Measurements from ENCODE around the gene PDE6C. TPM values are rescaled to one million over a fixed set of nuclear protein-coding genes. Genes with fewer than 3 reads are reported as not detected.

Gene PDE6C
- total and polyA plus RNA-seq, 2 of the 4 experiments (the other 2 are of a cell fraction): not detected

- CTCF ChIA-PET: interaction anchor here (1.5 kb wide), 1 partner anchor 9 kb away, joined by 3 read pairs; no protein-coding TSS in a partner anchor
- Histone ChIP-seq H2AK5ac (ENCODE audit: low read depth, low read length) (no peak overlapping the region), H3K9ac (ENCODE audit: low read depth, low read length) (no peak overlapping the region), H3K14ac (replicated peaks; ENCODE audit: low read depth, low read length) (no peak overlapping the region), H3K4me3 (ENCODE audit: insufficient read depth, low read depth, low read length) (no peak overlapping the region), H2AFZ (replicated peaks; ENCODE audit: low read length, poor library complexity) (no peak overlapping the region), H3K9me3 (ENCODE audit: control insufficient read depth, insufficient read depth, low read length) (no peaks in the 10 kb centered on the region), H2AK9ac (replicated peaks; ENCODE audit: low read depth, low read length, poor library complexity) (no peak overlapping the region), H3K9me1 (ENCODE audit: insufficient read depth, low read length) (no peaks in the 10 kb centered on the region), H3K23ac (ENCODE audit: low read depth, low read length) (no peak overlapping the region), H2BK15ac (ENCODE audit: low read depth, low read length) (no peak overlapping the region), H4K20me1 (ENCODE audit: insufficient read depth, low read length) (no peaks in the 10 kb centered on the region), H3K4me1 (ENCODE audit: control insufficient read depth, insufficient read depth, low read length) (no peaks in the 10 kb centered on the region), H3K27me3 (ENCODE audit: control insufficient read depth, insufficient read depth, low read length) (no peaks in the 10 kb centered on the region), H3K4me2 (ENCODE audit: low read depth, low read length) (no peak overlapping the region), H4K5ac (ENCODE audit: low read depth, low read length) (no peak overlapping the region), H3K56ac (ENCODE audit: extremely low read depth, insufficient read depth, low read length) (no peak overlapping the region), H3K36me3 (ENCODE audit: control insufficient read depth, insufficient read depth, low read length) (peaks cover 14% of the 10 kb centered on the region), H3K4ac (ENCODE audit: low read depth, low read length) (no peak overlapping the region), H2BK20ac (ENCODE audit: low read depth, low read length) (no peak overlapping the region), H4K91ac (ENCODE audit: insufficient read depth, low read depth, low read length) (no peak overlapping the region), H2BK120ac (ENCODE audit: low read depth, low read length) (no peak overlapping the region), H3K27ac (ENCODE audit: insufficient read depth, low read length) (no peak overlapping the region), H3K79me1 (ENCODE audit: low read depth in 1 of 2, low read length in 2 of 2) (no peaks in the 10 kb centered on the region), H4K8ac (ENCODE audit: low read depth in 2 of 2, low read length in 2 of 2) (no peak overlapping the region), H3K18ac (ENCODE audit: low read depth, low read length) (no peak overlapping the region), H2BK5ac (ENCODE audit: low read depth, low read length, poor library complexity, severe bottlenecking) (no peak overlapping the region)
- ATAC-seq (ENCODE audit: low read depth): no peak
- TF ChIP-seq MAFK (IDR thresholded peaks at IDR 0.05; ENCODE audit: low read depth, low read length): no peak
- TF ChIP-seq MAZ (IDR thresholded peaks at IDR 0.05; ENCODE audit: borderline replicate concordance, low read depth, low read length): no peak
- TF ChIP-seq USF2 (IDR thresholded peaks at IDR 0.05; ENCODE audit: low read depth, low read length): no peak
- no peak for TF ChIP-seq CEBPB (IDR thresholded peaks at IDR 0.05; ENCODE audit: low read depth, low read length)
- TF ChIP-seq SMC3 (IDR thresholded peaks at IDR 0.05; ENCODE audit: low read depth, low read length): no peak
- no peak for TF ChIP-seq CHD1 (IDR thresholded peaks at IDR 0.05; ENCODE audit: low read depth, low read length)
- no peak for TF ChIP-seq BHLHE40 (IDR thresholded peaks at IDR 0.05; ENCODE audit: low read depth, low read length)
- POLR2A ChIA-PET (ENCODE audit: unreplicated experiment): no interaction called here
- dilution Hi-C loops (cut with HindIII; ENCODE audit: low sequenced_read_pairs, unreplicated experiment) (no loop called here), intact Hi-C loops (cut with micrococcal nuclease) (no loop called here), in situ Hi-C loops (cut with MboI; ENCODE audit: low sequenced_read_pairs) (loop anchor here (10.0 to 25.0 kb wide), 2 partner anchors 124 to 316 kb away; no protein-coding TSS in a partner anchor)
- no peak for DNase-seq
- no TSS peak for BruUV-seq (replicated peaks)
- no CpG with 5 or more reads among the region's 4 CpGs for WGBS, 2 experiments (ENCODE audit: extremely low coverage in 2 of 2, insufficient read length in 1 of 2)
These were observed 66.0 kb downstream of the PDE6C start for GRCh38 chr10:93678386-93678785.
